ENCODE results near the gene ZCCHC3. TPM values are rescaled to one million over a fixed set of nuclear protein-coding genes. Genes with fewer than 3 reads are reported as not detected.

Gene ZCCHC3
- total RNA-seq, 1 experiment from 2014 or later, result 43.6 TPM

- TF ChIP-seq, protein P1, sequence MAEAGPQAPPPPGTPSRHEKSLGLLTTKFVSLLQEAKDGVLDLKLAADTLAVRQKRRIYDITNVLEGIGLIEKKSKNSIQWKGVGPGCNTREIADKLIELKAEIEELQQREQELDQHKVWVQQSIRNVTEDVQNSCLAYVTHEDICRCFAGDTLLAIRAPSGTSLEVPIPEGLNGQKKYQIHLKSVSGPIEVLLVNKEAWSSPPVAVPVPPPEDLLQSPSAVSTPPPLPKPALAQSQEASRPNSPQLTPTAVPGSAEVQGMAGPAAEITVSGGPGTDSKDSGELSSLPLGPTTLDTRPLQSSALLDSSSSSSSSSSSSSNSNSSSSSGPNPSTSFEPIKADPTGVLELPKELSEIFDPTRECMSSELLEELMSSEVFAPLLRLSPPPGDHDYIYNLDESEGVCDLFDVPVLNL (CRISPR knock-in tag; IDR thresholded peaks at IDR 0.05; ENCODE audit: borderline replicate concordance, low read depth), result no peak
- TF ChIP-seq ATF1 (CRISPR knock-in tag; IDR thresholded peaks at IDR 0.05), result no peak
- TF ChIP-seq, protein P2, sequence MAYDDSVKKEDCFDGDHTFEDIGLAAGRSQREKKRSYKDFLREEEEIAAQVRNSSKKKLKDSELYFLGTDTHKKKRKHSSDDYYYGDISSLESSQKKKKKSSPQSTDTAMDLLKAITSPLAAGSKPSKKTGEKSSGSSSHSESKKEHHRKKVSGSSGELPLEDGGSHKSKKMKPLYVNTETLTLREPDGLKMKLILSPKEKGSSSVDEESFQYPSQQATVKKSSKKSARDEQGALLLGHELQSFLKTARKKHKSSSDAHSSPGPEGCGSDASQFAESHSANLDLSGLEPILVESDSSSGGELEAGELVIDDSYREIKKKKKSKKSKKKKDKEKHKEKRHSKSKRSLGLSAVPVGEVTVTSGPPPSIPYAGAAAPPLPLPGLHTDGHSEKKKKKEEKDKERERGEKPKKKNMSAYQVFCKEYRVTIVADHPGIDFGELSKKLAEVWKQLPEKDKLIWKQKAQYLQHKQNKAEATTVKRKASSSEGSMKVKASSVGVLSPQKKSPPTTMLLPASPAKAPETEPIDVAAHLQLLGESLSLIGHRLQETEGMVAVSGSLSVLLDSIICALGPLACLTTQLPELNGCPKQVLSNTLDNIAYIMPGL (CRISPR knock-in tag; IDR thresholded peaks at IDR 0.05), result peak; percentile 69; the same call in 1 of the 2 replicates
- TF ChIP-seq NFATC4 (CRISPR knock-in tag; IDR thresholded peaks at IDR 0.05), result no peak
- TF ChIP-seq ZNF121 (CRISPR knock-in tag; IDR thresholded peaks at IDR 0.05), result no peak
- TF ChIP-seq USF2 (CRISPR knock-in tag; IDR thresholded peaks at IDR 0.05), result no peak
- TF ChIP-seq, protein P3, sequence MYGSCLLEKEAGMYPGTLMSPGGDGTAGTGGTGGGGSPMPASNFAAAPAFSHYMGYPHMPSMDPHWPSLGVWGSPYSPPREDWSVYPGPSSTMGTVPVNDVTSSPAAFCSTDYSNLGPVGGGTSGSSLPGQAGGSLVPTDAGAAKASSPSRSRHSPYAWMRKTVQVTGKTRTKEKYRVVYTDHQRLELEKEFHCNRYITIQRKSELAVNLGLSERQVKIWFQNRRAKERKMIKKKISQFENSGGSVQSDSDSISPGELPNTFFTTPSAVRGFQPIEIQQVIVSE (CRISPR knock-in tag; IDR thresholded peaks at IDR 0.05; ENCODE audit: borderline replicate concordance), result no peak
- no peak for TF ChIP-seq JUN (CRISPR knock-in tag; IDR thresholded peaks at IDR 0.05)
- TF ChIP-seq TEAD1 (CRISPR knock-in tag; IDR thresholded peaks at IDR 0.05), result peak; percentile 88
- TF ChIP-seq MXD4 (CRISPR knock-in tag; IDR thresholded peaks at IDR 0.05; ENCODE audit: borderline replicate concordance), result no peak
- TF ChIP-seq OVOL2 (CRISPR knock-in tag; IDR thresholded peaks at IDR 0.05; ENCODE audit: borderline replicate concordance), result no peak
- no peak for TF ChIP-seq TP53 (CRISPR knock-in tag; IDR thresholded peaks at IDR 0.05)
- peak; percentile 29 for TF ChIP-seq USF1 (CRISPR knock-in tag; IDR thresholded peaks at IDR 0.05)
- no peak for TF ChIP-seq FOXP4 (CRISPR knock-in tag; IDR thresholded peaks at IDR 0.05)
- no peak for TF ChIP-seq FOXJ3 (CRISPR knock-in tag; IDR thresholded peaks at IDR 0.05; ENCODE audit: borderline replicate concordance)
- TF ChIP-seq ZNF416 (CRISPR knock-in tag; IDR thresholded peaks at IDR 0.05), result no peak
- peak; percentile 64; the same call in 1 of the 2 replicates for TF ChIP-seq GABPB1 (CRISPR knock-in tag; IDR thresholded peaks at IDR 0.05)
- no peak for TF ChIP-seq KAT7 (CRISPR knock-in tag; IDR thresholded peaks at IDR 0.05; ENCODE audit: borderline replicate concordance)
- TF ChIP-seq FOXK1 (CRISPR knock-in tag; IDR thresholded peaks at IDR 0.05), result peak; percentile 66
- no peak for TF ChIP-seq ATF2 (CRISPR knock-in tag; IDR thresholded peaks at IDR 0.05; ENCODE audit: borderline replicate concordance, low read depth)
- no peak for TF ChIP-seq ZNF263 (CRISPR knock-in tag; IDR thresholded peaks at IDR 0.05; ENCODE audit: low read depth)
- no peak for TF ChIP-seq ZNF317 (CRISPR knock-in tag; IDR thresholded peaks at IDR 0.05; ENCODE audit: borderline replicate concordance, low read depth)
- no peak for TF ChIP-seq NR3C1 (CRISPR knock-in tag; conservative IDR thresholded peaks at IDR 0.05; ENCODE audit: low read depth)
- TF ChIP-seq, protein P4, sequence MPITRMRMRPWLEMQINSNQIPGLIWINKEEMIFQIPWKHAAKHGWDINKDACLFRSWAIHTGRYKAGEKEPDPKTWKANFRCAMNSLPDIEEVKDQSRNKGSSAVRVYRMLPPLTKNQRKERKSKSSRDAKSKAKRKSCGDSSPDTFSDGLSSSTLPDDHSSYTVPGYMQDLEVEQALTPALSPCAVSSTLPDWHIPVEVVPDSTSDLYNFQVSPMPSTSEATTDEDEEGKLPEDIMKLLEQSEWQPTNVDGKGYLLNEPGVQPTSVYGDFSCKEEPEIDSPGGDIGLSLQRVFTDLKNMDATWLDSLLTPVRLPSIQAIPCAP (CRISPR knock-in tag; IDR thresholded peaks at IDR 0.05), result no peak
- TF ChIP-seq, protein P5, sequence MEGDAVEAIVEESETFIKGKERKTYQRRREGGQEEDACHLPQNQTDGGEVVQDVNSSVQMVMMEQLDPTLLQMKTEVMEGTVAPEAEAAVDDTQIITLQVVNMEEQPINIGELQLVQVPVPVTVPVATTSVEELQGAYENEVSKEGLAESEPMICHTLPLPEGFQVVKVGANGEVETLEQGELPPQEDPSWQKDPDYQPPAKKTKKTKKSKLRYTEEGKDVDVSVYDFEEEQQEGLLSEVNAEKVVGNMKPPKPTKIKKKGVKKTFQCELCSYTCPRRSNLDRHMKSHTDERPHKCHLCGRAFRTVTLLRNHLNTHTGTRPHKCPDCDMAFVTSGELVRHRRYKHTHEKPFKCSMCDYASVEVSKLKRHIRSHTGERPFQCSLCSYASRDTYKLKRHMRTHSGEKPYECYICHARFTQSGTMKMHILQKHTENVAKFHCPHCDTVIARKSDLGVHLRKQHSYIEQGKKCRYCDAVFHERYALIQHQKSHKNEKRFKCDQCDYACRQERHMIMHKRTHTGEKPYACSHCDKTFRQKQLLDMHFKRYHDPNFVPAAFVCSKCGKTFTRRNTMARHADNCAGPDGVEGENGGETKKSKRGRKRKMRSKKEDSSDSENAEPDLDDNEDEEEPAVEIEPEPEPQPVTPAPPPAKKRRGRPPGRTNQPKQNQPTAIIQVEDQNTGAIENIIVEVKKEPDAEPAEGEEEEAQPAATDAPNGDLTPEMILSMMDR (IDR thresholded peaks at IDR 0.05), result peak; percentile 90
Measured at GRCh38 chr20:266596-267562, 30.5 kb upstream of the ZCCHC3 start (continued).

Data from WTC11 (cell line).